ENCODE results near the gene RAB14.

DNA sequence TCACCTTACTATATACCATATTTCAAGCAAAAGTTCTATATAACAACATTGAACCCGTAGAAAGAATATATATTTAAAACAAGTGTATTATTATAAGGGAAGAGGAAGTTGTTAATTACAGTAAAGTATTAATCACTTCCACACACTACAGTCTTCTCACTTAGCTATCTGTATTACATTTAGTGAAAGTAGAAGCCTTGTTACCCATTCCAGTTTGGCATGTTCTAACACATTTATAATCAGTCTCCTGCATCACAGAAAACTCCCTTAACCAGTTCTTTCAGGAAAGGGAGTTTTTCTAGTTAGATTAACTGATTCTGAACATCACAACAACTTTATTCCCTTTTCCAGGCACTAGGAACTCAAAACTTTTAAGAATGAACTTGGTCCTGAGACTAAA, 6.9 kb downstream of the RAB14 start:
- TF ChIP-seq, protein P1, sequence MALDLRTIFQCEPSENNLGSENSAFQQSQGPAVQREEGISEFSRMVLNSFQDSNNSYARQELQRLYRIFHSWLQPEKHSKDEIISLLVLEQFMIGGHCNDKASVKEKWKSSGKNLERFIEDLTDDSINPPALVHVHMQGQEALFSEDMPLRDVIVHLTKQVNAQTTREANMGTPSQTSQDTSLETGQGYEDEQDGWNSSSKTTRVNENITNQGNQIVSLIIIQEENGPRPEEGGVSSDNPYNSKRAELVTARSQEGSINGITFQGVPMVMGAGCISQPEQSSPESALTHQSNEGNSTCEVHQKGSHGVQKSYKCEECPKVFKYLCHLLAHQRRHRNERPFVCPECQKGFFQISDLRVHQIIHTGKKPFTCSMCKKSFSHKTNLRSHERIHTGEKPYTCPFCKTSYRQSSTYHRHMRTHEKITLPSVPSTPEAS (tag by site-specific recombination; IDR thresholded peaks at IDR 0.05): no peak
- TF ChIP-seq, protein P2, sequence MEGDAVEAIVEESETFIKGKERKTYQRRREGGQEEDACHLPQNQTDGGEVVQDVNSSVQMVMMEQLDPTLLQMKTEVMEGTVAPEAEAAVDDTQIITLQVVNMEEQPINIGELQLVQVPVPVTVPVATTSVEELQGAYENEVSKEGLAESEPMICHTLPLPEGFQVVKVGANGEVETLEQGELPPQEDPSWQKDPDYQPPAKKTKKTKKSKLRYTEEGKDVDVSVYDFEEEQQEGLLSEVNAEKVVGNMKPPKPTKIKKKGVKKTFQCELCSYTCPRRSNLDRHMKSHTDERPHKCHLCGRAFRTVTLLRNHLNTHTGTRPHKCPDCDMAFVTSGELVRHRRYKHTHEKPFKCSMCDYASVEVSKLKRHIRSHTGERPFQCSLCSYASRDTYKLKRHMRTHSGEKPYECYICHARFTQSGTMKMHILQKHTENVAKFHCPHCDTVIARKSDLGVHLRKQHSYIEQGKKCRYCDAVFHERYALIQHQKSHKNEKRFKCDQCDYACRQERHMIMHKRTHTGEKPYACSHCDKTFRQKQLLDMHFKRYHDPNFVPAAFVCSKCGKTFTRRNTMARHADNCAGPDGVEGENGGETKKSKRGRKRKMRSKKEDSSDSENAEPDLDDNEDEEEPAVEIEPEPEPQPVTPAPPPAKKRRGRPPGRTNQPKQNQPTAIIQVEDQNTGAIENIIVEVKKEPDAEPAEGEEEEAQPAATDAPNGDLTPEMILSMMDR (tag by site-specific recombination; IDR thresholded peaks at IDR 0.05): no peak
- no peak for TF ChIP-seq ZNF362 (tag by site-specific recombination; IDR thresholded peaks at IDR 0.05)
- no peak for TF ChIP-seq PATZ1 (tag by site-specific recombination; IDR thresholded peaks at IDR 0.05)
- TF ChIP-seq ZNF639 (tag by site-specific recombination; IDR thresholded peaks at IDR 0.05): no peak
- TF ChIP-seq ZBTB17 (tag by site-specific recombination; IDR thresholded peaks at IDR 0.05): no peak

Data from HEK293 (cell line).